ENCODE data around the gene FCN1.

Gene FCN1

DNA sequence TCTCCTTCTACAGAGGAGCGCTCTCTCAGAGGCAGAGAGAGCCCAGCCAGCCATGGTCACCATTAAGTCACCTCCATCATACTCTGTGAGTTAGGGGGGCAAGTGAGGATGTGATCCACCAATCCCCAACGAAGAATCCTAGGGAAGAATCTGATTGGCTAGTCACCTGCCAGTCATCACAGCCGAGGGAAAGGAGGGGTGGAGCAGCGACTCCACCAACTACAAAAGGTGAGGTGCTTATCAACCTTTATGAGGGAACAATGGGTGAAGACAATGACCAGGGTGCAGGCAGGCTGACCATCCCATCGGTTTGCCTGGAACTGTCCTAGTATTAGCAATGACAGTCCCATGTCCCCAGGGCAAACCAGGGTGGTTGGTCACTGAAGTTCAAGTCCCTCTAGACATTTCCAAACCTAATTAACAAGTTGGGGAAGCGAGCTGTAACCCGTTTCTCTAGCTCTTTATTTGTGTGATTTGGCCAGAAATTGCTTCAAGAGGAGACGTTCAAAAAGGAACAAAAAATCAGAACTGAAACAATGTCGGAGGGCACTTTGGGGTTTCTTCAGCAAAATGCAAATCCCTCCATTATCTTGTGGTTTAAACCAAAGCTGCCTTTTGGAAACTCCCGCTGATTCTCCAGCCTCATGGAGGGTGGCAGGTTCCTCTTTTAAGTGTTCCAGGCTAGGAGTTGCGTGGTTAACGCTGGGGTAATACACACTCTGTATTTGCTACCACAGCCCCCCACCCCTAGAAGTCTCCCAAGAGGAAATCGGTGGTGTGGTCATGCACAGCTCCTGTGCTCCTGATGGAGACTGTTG is 18.8 kb upstream of the FCN1 start:
- peak overlapping the region; percentile 7; the same call in 1 of the 2 replicates for H3K9ac ChIP-seq (ENCODE audit: low read length)
- no peaks in the 10 kb centered on the region for H3K79me2 ChIP-seq (ENCODE audit: insufficient read depth, low read length)
- H3K27me3 ChIP-seq (ENCODE audit: low read length): no peaks in the 10 kb centered on the region
- peak overlapping the region; percentile 74 for H3K27ac ChIP-seq (ENCODE audit: low read depth, low read length)
- no peaks in the 10 kb centered on the region for H4K20me1 ChIP-seq (ENCODE audit: low read depth, low read length)
- no peak overlapping the region for H3K4me3 ChIP-seq (ENCODE audit: insufficient read depth, low read length, poor library complexity, severe bottlenecking)
- TF ChIP-seq EZH2phosphoT487 (conservative IDR thresholded peaks at IDR 0.05; ENCODE audit: low read length): no peak
- TF ChIP-seq, protein P1, sequence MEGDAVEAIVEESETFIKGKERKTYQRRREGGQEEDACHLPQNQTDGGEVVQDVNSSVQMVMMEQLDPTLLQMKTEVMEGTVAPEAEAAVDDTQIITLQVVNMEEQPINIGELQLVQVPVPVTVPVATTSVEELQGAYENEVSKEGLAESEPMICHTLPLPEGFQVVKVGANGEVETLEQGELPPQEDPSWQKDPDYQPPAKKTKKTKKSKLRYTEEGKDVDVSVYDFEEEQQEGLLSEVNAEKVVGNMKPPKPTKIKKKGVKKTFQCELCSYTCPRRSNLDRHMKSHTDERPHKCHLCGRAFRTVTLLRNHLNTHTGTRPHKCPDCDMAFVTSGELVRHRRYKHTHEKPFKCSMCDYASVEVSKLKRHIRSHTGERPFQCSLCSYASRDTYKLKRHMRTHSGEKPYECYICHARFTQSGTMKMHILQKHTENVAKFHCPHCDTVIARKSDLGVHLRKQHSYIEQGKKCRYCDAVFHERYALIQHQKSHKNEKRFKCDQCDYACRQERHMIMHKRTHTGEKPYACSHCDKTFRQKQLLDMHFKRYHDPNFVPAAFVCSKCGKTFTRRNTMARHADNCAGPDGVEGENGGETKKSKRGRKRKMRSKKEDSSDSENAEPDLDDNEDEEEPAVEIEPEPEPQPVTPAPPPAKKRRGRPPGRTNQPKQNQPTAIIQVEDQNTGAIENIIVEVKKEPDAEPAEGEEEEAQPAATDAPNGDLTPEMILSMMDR (IDR thresholded peaks at IDR 0.05; ENCODE audit: insufficient read depth, low read length, poor library complexity, severe bottlenecking): no peak
- no peak overlapping the region for H2AFZ ChIP-seq (ENCODE audit: low read depth, low read length, severe bottlenecking)
- peak overlapping the region; percentile 37 for H3K4me2 ChIP-seq (ENCODE audit: low read depth, low read length, poor library complexity, severe bottlenecking)
- no peaks in the 10 kb centered on the region for H3K9me2 ChIP-seq (replicated peaks; ENCODE audit: insufficient read depth, low read length)
- H3K9me3 ChIP-seq (ENCODE audit: insufficient read depth, low read length): no peaks in the 10 kb centered on the region
- H3F3A ChIP-seq (ENCODE audit: insufficient read depth): peaks cover 20% of the 10 kb centered on the region
- no peaks in the 10 kb centered on the region for H3K36me3 ChIP-seq (ENCODE audit: low read length)

DNA sequence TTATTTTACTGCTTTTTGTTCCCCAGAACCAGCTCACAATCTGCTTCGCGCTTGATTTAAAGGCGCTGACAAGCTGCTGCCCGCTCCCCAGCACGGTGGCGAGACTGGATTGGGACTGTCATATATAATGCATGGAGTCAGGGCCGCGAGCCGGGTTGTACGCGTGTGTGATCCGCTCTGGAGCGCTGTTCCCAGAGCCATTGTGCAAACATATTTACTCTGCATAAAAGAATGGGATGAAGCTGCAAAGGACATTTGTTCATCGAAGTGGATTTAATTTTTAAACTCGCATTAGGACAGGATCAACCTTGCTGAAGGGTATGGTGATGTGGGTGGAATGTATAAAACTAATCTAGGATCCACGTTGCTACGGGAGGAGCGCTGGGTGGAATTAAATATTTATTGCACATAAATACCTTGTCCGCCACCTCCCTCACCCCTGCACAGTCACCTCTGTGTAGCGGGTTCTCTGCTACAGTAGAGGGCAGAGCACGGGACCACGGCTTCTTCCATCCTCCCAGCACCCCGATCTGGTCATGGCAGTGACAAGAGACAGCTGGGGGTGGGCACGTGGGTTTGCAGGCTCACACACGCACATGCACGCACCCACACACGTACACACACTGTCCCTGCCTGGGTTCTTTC is 18.1 kb upstream of the FCN1 start:
- Histone ChIP-seq H3K4me2 (ENCODE audit: low read depth, low read length, poor library complexity, severe bottlenecking) (peak overlapping the region; percentile 37), H2AFZ (ENCODE audit: low read depth, low read length, severe bottlenecking) (no peak overlapping the region), H3K36me3 (ENCODE audit: low read length) (no peaks in the 10 kb centered on the region), H4K20me1 (ENCODE audit: low read depth, low read length) (no peaks in the 10 kb centered on the region), H3K4me3 (ENCODE audit: insufficient read depth, low read length, poor library complexity, severe bottlenecking) (no peak overlapping the region), H3K27ac (ENCODE audit: low read depth, low read length) (peak overlapping the region; percentile 74), H3F3A (ENCODE audit: insufficient read depth) (peaks cover 26% of the 10 kb centered on the region), H3K9ac (ENCODE audit: low read length) (peak overlapping the region; percentile 7; the same call in 1 of the 2 replicates), H3K27me3 (ENCODE audit: low read length) (no peaks in the 10 kb centered on the region), H3K79me2 (ENCODE audit: insufficient read depth, low read length) (no peaks in the 10 kb centered on the region), H3K9me2 (replicated peaks; ENCODE audit: insufficient read depth, low read length) (no peaks in the 10 kb centered on the region), H3K9me3 (ENCODE audit: insufficient read depth, low read length) (no peaks in the 10 kb centered on the region)
- TF ChIP-seq, protein P1 (IDR thresholded peaks at IDR 0.05; ENCODE audit: insufficient read depth, low read length, poor library complexity, severe bottlenecking): no peak
- TF ChIP-seq EZH2phosphoT487 (conservative IDR thresholded peaks at IDR 0.05; ENCODE audit: low read length): no peak

DNA sequence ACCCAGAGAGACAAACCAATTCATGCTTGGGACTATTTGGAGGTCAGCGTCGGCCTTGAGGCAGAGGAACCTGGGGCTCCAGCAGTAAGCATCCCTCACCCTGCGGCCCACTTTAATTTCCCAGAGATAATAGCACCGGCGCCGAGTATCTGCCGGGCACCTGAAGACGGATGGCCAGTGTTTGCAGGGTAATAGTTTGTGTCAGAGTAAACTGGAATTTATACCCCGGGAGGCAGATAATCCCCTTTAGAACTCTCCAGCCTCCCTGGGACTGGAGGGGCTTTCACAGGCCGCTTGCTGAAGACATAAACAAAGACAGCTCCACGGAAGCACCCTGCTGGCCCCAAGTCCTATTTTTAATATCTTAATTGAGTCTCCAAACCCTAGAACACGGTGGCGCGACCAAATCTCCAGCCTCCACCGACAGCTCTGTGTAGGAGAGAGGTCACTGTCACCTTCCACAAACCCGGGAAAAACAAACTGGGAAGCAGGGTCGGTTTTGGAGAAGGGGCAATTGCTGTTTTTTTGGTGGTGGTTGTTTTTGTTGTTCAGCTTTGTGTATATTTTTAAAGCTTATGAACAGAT is 17.4 kb upstream of the FCN1 start:
- Histone ChIP-seq H3K79me2 (ENCODE audit: insufficient read depth, low read length) (no peaks in the 10 kb centered on the region), H4K20me1 (ENCODE audit: low read depth, low read length) (no peaks in the 10 kb centered on the region), H3K9ac (ENCODE audit: low read length) (no peak overlapping the region), H3K27ac (ENCODE audit: low read depth, low read length) (no peak overlapping the region), H3K9me3 (ENCODE audit: insufficient read depth, low read length) (no peaks in the 10 kb centered on the region), H3F3A (ENCODE audit: insufficient read depth) (peaks cover 28% of the 10 kb centered on the region), H3K9me2 (replicated peaks; ENCODE audit: insufficient read depth, low read length) (no peaks in the 10 kb centered on the region), H3K4me3 (ENCODE audit: insufficient read depth, low read length, poor library complexity, severe bottlenecking) (no peak overlapping the region), H2AFZ (ENCODE audit: low read depth, low read length, severe bottlenecking) (no peak overlapping the region), H3K4me2 (ENCODE audit: low read depth, low read length, poor library complexity, severe bottlenecking) (no peak overlapping the region), H3K36me3 (ENCODE audit: low read length) (no peaks in the 10 kb centered on the region), H3K27me3 (ENCODE audit: low read length) (no peaks in the 10 kb centered on the region)
- no peak for TF ChIP-seq EZH2phosphoT487 (conservative IDR thresholded peaks at IDR 0.05; ENCODE audit: low read length)
- TF ChIP-seq, protein P1 (IDR thresholded peaks at IDR 0.05; ENCODE audit: insufficient read depth, low read length, poor library complexity, severe bottlenecking): no peak

Data from SU-DHL-6 (cell line).